Retinal pigment epithelial cell (primary cell): ENCODE results near the gene THNSL1.
A peak's percentile ranks its signal among the peaks of the same experiment; 100 is the strongest.
"Not testable (repeated sequence)": the region's sequence is repeated elsewhere in the genome, so short reads cannot be mapped to it uniquely, and the experiment has no call there.

Source experiments
- DNase-seq: peaks from one replicate; pipeline ENCODE4 v3.0.0-alpha.2; 2010; ENCODE audit warnings: low read depth
- H3K4me3 ChIP-seq: 2 replicates; pipeline ENCODE4 v1.5.1; 2011; ENCODE audit warnings: mild to moderate bottlenecking, low read length, control low read depth, moderate library complexity
- CTCF ChIP-seq: conservative IDR thresholded peaks from 2 replicates; pipeline ENCODE4 v1.5.1; 2011; ENCODE audit warnings: low read depth, low read length, control low read depth, inconsistent platforms

THNSL1 gene, protein sequence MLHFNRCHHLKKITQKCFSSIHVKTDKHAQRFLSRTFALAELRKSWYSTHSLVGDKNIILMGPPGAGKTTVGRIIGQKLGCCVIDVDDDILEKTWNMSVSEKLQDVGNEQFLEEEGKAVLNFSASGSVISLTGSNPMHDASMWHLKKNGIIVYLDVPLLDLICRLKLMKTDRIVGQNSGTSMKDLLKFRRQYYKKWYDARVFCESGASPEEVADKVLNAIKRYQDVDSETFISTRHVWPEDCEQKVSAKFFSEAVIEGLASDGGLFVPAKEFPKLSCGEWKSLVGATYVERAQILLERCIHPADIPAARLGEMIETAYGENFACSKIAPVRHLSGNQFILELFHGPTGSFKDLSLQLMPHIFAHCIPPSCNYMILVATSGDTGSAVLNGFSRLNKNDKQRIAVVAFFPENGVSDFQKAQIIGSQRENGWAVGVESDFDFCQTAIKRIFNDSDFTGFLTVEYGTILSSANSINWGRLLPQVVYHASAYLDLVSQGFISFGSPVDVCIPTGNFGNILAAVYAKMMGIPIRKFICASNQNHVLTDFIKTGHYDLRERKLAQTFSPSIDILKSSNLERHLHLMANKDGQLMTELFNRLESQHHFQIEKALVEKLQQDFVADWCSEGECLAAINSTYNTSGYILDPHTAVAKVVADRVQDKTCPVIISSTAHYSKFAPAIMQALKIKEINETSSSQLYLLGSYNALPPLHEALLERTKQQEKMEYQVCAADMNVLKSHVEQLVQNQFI

GRCh38 chr10:25016376-25017153 is at the start of gene THNSL1:
TSS of gene THNSL1 (plus strand) at chr10:25016612. CDS start at chr10:25023224, 6,612 bp downstream.
- H3K4me3 ChIP-seq = peak within 1 kb of the TSS; percentile 66
- peak; percentile 97 for DNase-seq
- TF ChIP-seq CTCF = no peak

- no peak for DNase-seq
- no peak overlapping the region for H3K4me3 ChIP-seq
- TF ChIP-seq CTCF = no peak
Observed at GRCh38 chr10:24966962-24967481, 49.4 kb upstream of the THNSL1 start.

DNA sequence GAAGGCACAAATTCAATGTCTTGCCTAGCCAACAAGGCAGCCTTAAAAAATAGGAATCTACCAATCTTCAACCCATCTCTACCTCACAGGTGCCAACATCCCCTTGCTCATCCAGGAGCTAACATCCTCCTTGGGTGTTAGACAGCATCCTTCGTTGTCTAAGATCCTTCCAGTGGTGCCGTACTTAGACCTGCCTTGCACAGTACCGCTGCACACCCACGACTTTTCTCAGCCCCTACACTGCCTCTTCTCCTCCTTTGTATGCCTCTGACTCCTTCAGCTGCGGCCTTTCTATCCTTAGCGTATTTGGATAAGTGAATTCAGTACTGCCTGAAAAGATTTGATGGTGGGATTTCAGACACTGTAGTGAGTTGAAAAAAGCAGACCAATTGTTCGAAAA is 48.1 kb upstream of the THNSL1 start:
- no peak for DNase-seq
- H3K4me3 ChIP-seq = no peak overlapping the region
- TF ChIP-seq CTCF = no peak

DNA sequence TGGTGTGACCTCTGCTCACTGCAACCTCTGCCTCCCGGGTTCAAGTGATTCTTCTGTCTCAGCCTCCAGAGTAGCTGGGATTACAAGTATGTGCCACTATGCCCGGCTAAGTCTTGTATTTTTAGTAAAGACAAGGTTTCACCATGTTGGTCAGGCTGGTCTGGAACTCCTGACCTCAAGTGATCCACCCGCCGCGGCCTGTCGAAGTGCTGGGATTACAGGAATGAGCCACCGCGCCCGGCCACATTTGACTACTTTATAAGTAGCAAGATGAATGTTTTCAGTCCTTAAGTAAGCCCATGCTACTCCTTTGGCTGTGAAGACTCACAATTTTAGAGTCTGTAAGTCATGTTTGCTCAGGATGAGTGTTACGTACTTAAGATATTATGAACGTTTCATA is 47.5 kb upstream of the THNSL1 start:
- DNase-seq = not testable (repeated sequence)

GRCh38 chr10:24969841-24970281 is 46.6 kb upstream of the THNSL1 start:
- DNase-seq = no peak
- H3K4me3 ChIP-seq = no peak overlapping the region
- no peak for TF ChIP-seq CTCF

More for the DNA sequence above, 47.5 kb upstream of the THNSL1 start:
- H3K4me3 ChIP-seq = not testable (repeated sequence)

GRCh38 chr10:24971374-24971773 is 45.0 kb upstream of the THNSL1 start:
- TF ChIP-seq CTCF = no peak
- no peak for DNase-seq
- H3K4me3 ChIP-seq = no peak overlapping the region

DNA sequence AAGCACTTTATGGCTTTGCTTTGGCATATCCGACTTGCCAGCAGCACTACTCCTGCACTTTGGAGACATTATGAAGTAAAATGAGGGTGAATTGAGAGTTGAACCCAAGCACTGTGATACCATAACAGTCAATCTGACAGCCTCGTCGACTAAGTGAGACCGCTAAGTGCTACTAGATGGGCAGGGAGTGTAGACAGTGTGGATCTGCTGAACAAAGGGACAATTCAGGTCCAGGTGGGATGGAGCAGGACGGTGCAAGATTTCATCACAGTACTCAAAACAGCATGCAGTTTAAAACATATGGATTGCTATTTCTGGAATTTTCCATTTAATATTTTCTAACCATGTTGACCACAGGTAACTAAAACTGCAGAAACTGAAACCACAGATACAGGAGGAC is 43.2 kb upstream of the THNSL1 start:
- TF ChIP-seq CTCF = no peak
- H3K4me3 ChIP-seq = no peak overlapping the region
- no peak for DNase-seq
